GM18951 (cell line): ENCODE results near the gene ZNF600.
"Not testable (repeated sequence)": the region's sequence is repeated elsewhere in the genome, so short reads cannot be mapped to it uniquely, and the experiment has no call there.

Experiments
- POLR2A ChIP-seq: IDR thresholded peaks from 4 replicates; pipeline ENCODE4 v1.6.1; 2011; ENCODE audit warnings: mild to moderate bottlenecking; ENCODE audit not compliant: insufficient read length, insufficient read depth; ENCODE audit errors: extremely low read depth
- in situ Hi-C: fragments of 300-500 bp; cut with MboI; formaldehyde crosslinking; loops from one replicate; pipeline ENCODE4 v1.12.0; 2022; ENCODE audit warnings: low sequenced_read_pairs, mixed read lengths, inconsistent platforms; ENCODE audit not compliant: unreplicated experiment

Gene ZNF600

DNA sequence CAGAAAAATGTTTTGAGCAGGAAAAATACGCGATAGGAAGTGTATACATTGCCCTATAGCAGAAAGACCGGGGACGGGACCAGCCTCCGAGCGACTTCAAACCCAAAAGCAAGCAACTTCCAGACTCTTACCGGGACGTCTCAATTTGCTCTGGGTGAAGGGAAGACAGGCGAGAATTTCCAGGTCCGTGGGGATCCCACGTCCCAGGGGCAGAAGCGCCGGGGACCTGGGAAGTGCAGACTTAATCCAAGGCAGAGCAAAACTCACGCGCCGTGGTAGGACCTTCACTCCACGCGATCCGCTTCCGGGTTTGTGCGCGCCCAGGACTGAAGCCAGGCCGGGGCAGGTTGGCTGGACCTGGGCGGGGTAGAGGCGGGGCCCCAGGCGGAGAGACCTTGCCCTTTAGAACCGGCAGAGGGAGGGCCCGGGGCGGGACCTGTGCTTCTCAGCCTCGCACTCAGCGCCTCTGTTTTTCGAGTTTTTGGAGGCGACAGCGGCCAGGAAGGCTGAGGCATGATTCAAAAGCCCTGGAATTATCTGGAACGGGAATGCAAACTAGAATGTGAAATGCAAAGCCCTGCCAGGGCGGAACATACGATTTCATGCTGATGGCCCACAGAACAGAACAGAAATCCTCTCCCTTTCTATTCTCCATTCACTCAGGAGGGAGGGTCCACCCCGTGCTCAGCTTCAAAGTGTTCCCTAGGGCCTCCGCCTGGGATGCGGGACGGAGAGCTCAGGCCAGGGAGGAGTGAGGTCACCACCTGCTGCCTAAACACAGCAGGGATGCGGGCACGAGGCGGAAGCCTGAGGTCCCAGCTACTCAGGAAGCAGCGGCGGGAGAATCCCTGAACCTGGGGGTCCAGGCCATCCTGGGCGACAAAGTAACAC is at the start of gene ZNF600:
ZNF600 (minus strand) TSS at position 328 of the 891 bp plus-strand sequence. CDS start 7,903 bp downstream, outside the sequence.
- TF ChIP-seq POLR2A, result peak; percentile 66
- in situ Hi-C loops, result not testable (repeated sequence)

GRCh38 chr19:52834289-52834688 is 47.7 kb upstream of the ZNF600 start:
- in situ Hi-C loops, result not testable (repeated sequence)

GRCh38 chr19:52833541-52833940 is 47.0 kb upstream of the ZNF600 start:
- in situ Hi-C loops, result not testable (repeated sequence)

GRCh38 chr19:52829866-52830265 is 43.3 kb upstream of the ZNF600 start:
- in situ Hi-C loops, result not testable (repeated sequence)

- in situ Hi-C loops, result no loop called here
- TF ChIP-seq POLR2A, result no peak
Observed at GRCh38 chr19:52825765-52826164, 39.2 kb upstream of the ZNF600 start.

GRCh38 chr19:52823676-52824075 is 37.1 kb upstream of the ZNF600 start:
- no peak for TF ChIP-seq POLR2A
- in situ Hi-C loops, result no loop called here

GRCh38 chr19:52821204-52821960 is 34.8 kb upstream of the ZNF600 start, which contains the start of gene ZNF28:
Gene ZNF28, minus strand, starts transcription at chr19:52821633. Its CDS starts 3,675 bp downstream, at chr19:52817958.
- TF ChIP-seq POLR2A, result peak; percentile 62
- in situ Hi-C loops, result not testable (repeated sequence)

DNA sequence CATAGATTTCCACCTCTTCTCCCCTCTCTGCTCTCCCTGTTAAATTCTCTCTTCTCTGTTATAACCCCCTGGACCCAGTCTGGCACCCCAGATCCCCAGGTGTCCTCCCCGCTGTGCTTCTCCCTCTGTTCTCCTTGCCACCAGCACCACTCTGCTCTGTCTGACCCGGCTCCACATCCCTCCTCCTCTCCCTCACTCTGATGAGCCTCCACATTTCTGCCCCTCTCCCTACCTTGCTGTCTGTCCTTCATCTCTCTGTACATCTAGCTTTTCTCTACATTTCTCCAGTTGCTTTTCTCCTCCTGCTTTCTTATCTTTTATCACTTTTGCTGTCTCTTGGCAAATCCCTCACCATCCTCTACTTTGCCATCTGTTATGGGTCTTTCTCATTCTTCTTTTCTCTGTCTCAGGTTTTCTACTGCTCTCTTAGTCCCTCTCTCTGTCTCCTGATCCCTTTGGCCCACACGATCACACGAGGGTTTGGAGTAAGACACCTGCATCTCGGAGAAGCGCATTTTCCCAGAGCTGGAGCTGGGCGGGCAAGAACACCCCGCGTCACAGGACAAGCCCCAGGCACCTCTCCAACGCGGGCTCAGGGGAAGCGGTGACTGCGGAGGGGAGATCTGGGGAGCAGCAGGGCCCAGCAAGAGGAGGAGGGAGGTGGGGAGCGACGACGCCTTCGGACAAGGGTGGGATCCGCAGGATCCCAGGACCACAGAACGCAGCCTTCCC is 34.0 kb upstream of the ZNF600 start:
- in situ Hi-C loops, result not testable (repeated sequence)

DNA sequence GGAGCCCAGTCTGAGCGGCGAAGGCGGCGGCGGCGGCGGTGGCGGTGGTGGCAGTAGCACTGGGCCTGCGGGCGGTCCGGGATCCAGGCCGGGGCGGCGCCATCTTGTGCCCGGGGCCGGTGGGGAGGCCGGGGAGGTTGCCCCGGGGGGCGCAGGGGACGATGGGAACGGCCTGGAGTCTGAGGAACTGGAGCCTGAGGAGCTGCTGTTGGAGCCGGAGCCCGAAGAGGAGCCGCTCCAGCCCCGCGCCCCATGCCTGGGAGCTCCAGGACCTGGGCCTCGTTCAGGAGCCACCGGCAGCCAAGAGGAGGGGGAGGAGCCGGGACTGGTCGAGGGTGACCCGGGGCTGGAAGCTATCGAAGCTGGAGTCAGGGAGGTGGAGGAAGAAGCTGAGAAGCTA is 23.2 kb upstream of the ZNF600 start:
- TF ChIP-seq POLR2A, result no peak
- in situ Hi-C loops, result no loop called here

DNA sequence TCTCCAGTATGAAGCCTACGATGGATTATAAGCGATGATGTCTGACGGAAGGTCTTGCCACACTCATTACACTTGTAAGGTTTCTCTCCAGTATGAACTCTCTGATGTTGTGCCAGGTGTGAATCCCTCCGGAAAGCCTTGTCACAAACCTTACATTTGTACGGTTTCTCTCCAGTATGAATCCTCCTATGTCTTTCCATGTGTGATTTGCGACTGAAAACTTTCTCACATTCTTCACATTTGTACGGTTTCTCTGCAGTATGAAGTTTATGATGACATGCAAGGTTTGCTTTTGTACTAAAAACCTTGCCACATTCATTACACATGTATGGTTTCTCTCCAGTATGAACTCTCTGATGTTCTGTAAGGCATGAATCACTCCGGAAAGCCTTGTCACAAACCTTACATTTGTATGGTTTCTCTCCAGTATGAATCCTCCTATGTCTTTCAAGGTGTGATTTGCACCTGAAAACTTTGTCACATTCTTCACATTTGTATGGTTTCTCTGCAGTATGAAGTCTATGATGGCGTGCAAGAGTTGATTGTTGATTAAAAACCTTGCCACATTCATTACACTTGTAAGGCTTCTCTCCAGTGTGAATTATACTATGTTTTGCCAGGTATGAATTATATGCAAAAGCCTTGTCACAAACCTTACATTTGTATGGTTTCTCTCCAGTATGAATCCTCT is 13.5 kb upstream of the ZNF600 start:
- in situ Hi-C loops, result not testable (repeated sequence)

DNA sequence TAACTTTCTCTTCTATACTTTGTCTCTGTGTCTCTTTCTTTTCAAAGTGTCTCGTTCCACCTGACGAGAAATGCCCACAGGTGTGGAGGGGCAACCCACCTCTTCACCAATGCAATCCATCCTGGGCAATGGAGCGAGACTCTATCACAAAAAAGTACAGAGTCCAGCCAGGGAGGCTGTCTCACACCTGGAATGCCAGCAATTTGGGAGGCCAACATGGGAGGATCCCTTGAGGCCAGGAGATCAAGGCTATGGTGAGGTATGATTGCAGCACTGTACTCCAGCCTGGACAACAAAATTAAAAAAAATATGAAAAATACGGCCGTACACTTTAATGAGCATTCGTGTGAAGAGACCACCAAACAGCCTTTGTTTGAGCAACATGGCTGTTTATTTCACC is 2.8 kb upstream of the ZNF600 start:
- in situ Hi-C loops, result no loop called here
- TF ChIP-seq POLR2A, result no peak

GRCh38 chr19:52786078-52786463 is 520 bp downstream of the ZNF600 start:
- no peak for TF ChIP-seq POLR2A
- in situ Hi-C loops, result no loop called here

DNA sequence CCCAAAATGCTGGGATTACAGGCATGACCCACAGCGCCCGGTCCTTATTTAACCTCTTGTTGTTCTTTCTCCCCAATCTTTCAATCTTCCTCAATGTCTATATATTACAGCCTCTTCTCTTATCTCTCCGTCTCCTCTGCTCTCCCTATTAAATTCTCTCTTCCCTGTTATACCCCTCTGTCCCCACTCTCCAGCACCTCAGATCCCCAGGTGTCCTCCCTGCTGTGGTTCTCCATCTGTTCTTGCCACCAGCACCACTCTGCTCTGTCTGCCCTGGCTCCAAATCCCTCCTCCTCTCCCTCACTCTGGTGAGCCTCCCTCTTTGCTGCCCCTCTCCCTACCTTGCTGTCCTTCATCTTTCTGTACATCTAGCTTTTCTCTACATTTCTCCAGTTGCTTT is 1.1 kb downstream of the ZNF600 start:
- in situ Hi-C loops, result no loop called here
- TF ChIP-seq POLR2A, result no peak

GRCh38 chr19:52782864-52783263 is 3.7 kb downstream of the ZNF600 start:
- in situ Hi-C loops, result not testable (repeated sequence)
